Measurements from ENCODE around the gene ARMH1.
A peak's percentile ranks its signal among the peaks of the same experiment; 100 is the strongest.
"Not testable (repeated sequence)": the region's sequence is repeated elsewhere in the genome, so short reads cannot be mapped to it uniquely, and the experiment has no call there.

ARMH1 gene

DNA sequence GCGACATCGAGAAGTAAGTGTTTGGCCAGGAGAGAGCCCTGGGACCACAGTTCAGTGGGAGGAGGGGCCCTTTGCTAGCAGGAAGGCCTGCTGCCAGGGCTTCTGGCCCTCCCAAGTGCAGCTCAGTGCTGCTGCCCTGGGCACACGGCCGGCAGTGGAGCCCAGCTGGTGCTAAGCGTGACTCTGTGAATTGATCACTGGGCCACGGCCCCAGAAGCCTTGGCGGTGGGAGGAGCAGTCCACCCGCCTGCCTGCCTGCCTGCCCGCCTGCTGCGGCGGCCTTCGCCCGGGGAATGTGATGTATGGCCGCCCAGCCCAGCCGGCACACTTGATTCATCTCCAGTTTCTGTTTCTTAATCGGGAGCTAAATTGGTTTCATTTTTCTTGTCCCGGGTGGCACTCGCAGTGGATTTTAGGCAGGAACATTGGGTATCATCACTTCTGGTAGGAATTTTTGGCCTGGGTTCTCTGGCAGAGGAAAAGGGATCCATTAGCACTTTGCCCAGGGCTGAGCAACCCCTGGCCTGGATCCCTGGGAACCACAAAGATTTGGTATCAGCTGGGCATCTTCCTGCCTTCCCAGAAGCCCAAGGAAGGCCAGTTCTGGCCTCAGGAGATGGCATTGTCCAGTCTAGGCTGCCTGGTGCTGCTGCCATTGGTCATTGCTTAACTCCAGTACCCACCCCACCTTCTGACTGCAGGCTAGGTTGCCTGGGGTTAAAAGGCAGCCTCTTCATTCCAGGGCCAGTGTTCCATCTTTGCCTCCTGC lies 28.9 kb upstream of the ARMH1 start:
- no peak for DNase-seq

DNA sequence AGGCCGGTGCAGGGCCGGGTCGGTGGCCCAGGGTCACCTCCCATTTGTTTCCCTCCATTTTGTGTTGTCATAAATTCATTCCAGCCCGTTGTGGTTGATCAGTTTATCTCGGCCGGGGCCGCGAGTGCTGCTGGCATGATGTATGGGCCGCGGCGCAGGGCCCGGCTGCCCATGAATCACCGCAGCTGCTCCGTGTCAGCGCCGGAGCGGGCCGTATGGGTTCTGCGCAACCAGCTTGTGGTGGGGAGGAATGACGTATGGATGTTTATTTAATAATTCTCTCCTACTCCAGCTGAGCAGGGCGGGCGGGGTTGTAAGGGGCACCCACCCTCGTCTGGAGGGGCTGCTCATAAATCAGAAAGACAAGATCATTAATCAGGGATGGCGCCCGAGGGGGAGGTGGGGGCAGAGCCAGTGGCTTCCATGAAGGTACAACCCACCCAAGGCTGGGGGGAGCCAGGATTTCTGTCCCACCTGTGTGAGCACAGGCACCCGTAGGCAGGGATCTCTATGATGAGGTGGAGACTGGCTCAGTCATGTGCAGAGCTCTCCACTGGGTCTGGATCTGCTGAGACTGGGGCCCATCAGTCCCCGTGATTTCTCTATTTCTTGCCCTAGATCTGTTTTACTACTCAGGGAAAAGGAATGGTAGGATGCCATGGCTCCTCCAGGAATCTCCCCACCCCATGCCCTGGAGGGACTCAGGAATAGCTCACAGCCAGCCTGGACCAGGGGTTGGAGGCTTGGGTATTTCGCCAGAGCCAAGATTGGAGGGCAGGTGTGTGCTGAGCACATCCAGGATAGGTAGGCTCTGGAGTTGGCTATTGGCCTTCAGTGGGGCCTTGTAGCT lies 28.0 kb upstream of the ARMH1 start:
- DNase-seq = no peak

DNA sequence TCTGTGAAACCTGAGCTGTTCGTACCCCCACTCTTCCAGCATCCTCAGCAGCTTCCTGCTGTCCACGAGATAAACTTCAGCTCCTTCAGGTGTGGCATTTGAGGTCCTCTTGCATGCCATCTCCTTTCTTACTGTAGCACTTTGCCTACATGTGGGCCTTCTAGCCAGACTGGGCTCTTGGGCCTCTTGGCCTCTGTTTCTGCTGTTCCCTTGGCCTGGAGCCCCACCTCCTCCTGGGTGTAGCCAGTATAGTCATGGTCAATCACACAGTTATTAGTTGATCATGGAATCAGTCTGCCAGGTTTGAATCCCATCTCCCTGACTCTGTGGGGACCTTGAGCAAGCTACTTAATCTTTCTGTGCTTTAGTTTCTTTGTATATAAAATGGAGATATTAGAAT lies 26.6 kb upstream of the ARMH1 start:
- DNase-seq = no peak

DNA sequence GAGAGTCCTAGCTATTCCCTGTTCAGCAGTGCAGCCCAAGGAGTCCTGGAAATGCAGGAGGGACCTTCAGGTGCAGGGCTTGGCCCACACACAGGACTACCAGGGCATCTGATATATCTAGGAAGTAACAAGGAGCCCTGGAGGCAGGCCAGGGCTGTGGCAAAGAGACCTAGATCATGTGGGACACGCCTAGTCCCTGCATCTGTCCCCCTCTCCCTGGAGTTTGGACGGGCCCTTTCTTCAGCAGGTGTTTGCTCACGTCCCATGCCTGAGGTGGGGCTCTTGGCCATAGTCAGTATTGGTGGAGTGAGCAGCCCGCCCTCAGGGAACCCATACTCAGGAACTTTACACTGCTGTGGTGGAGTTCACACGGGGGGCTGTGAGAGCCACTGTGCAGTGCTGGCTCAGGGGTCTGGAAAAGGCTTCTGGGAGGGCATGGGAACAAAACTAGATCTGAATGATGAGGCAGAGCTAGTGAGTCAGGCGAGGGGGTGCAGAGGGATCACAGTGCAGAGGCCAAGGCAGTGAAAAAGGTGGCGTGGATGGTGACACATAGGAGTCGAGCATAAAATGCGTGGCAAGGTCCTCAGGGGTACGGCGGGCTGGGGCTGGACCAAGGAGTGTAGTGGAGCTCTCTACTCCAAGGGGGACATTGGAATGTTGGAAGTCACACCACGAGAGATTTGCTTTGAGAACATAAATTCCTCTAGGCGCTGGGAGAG lies 25.8 kb upstream of the ARMH1 start:
- DNase-seq = no peak

DNA sequence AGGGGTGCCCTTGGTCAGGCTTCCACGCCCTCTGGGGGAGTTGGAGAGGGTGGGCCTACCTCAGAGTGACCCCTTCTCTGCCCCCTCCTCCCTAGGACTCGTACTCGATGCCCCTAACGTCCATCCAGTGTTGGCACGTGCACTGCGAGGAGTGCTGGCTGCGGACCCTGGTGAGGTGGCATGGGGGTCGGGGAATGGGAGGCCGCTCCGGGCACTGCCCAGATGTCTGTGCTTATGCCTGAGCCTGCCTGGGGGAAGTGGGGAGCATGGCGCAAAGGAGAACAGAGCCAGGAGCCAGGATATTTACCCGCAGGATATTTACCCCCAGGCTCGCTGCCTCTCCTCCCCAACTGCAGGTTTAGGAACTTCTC lies 24.7 kb upstream of the ARMH1 start:
- DNase-seq = no peak

DNA sequence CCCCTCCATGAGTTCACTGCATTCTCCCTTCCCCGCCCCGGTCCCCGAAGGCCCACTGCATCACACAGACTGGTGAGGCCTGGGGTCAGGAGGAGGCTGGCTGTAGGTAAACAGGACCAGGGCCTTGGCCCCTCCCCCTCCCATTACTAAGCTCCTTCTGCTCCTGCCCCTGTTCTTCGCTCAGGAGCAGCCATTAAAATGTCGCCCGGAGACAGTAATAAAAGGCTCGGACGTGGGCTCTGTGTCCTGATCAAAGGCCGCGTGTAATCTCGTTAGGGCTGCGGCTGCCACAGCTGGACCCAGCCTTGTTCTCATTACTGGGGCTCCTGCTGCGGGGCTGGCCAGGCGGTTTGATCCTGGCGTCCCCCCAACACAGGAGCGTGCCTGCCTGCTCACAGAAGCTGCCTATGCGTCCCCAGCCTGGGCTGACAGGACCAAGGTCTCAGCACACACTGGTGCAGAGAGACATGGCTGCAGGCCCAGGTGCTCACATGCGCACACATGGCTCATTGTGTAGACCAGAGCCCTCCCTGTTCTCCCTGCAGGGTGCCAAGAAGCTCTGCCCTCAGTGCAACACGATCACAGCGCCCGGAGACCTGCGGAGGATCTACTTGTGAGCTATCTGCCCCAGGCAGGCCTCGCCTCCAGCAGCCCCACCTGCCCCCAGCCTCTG lies 24.2 kb upstream of the ARMH1 start:
- DNase-seq = no peak

DNA sequence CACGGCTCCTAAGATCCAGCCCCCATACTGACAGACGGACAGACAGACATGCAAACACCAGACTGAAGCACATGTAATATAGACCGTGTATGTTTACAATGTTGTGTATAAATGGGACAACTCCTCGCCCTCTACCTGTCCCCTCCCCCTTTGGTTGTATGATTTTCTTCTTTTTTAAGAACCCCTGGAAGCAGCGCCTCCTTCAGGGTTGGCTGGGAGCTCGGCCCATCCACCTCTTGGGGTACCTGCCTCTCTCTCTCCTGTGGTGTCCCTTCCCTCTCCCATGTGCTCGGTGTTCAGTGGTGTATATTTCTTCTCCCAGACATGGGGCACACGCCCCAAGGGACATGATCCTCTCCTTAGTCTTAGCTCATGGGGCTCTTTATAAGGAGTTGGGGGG lies 23.4 kb upstream of the ARMH1 start:
- DNase-seq = no peak

DNA sequence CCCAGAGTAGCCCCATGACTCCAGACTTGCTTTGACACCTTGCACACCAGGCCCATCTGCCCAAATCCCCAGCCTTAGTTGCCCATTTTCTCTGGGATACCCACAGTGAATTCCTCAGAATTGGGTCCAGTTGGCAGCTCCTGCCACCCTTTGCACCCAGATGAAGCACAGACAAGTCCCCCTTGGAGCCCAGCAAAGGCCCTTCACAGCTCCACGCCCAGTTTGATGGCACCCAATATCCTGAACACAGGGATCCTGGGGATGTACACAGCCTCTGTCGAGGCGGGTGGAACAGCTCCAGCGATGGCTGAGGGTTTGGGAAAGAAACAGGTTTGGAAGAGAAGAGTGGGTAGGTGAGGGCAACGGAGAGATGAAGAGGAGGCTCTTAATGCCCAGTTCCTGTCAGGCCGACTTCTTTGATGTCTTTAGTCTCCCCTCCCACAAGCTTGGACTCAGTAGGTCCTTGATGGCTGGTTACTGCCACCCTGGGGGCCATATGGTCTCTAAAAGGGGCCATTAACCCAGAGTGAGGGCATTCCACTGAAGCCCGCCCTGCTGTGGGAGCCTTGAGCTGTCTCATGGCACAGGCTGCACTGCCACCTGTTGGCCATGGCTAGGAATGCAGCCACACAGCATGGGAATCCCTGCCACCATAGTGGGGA lies 21.9 kb upstream of the ARMH1 start:
- peak; percentile 71 to 77 for DNase-seq

DNA sequence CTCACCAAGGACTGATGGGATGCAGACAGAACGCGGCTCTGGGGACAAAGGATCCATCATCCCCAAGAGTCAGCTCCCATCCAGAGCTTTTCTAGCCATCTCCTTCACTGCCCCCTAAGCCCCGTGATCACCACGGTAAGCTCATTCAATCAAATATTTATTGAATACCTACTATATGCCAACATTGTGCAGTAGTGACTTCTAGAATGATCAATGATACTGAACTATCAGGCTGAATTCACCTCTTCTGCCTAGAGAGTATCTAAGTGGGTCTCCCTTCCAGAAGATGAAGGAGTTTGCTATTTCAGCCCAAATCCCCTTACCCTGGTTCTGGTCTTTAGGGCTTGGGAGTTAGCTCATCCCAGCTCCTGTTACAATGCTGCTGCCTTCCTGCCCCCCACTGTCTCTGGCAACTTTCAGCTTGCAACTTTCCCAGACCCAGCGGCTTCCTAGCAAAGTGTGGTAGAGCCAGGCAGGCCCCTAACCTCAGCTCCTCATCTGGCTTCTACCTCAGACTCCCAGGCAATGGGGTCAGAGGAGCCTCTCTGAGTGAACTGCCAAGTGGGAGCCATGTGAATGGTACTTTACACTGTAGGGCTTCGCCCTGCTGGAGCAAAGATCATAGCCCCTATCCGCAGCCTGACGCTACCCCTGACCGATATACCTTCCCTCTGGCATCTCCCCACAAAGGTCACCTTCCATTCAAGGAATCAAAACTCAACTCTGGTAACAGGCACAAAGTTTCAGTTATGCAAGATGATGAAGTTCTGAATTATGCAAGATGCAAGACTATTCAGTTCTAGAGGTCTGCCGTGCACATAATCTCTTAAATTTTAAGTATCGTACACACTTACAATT lies 21.2 kb upstream of the ARMH1 start:
- no peak for DNase-seq

DNA sequence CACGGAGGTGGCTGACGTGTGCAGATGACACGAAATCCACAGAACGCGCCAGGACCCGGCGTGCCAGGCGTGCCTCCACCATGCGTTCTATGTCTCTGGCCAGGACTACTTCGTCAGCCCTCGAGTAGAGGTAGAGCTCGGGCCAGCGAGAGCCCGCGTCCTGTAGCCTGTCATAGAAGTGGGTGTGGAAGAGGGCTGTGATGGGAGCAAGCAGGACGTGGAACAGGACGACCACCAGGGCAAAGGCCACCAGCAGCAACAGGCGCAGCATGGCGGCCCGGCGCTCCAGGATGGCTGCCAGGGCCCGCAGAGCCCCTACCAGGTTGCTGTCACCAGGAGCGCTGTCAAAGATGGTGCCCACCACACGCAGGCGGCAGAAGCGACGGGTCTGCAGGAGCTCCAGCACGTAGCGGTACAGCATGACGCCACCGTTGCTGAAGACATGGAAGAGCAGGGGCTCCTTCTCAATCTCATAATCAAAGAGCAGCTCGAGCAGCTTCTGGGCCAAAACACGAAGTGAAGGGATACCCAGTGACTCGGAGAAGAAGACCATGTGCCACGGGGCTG lies 19.8 kb upstream of the ARMH1 start:
- DNase-seq = no peak

DNA sequence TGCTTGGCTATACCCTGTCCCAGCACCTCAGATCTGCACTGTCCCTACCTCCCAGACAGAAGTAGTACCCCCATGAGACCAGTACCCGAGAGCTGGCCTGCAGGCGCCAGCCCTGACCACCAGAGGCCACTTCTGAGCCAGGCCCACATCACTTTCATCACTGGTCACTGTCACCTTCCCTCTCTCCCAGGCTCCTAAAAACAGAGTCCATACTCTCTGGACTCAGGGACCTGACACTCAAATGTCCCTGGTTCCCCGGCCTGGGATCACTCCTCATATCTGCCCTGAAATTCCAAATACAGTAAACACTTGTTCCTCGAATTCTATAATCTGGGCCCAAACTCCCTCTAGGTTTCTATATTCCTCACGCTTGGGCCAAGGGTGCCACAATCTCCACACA lies 18.9 kb upstream of the ARMH1 start:
- no peak for DNase-seq

DNA sequence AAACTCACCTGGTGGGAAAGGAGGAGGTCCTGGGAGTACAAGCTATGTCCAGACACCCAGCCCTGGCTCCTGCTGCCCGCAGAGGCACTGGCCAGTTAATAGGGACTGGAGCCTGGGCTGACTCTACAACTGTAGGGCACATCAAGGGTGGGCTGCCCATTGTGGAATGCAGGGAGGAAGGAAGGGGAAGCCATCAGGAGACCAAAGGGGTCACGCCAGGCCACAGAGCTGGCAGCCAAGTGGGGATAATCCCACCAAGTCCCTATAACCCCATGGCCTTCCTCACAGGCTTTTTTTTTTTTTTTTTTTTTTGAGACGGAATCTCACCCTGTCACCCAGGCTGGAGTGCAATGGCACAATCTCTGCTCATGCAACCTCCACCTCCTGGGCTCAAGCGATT lies 14.9 kb upstream of the ARMH1 start:
- DNase-seq = no peak

DNA sequence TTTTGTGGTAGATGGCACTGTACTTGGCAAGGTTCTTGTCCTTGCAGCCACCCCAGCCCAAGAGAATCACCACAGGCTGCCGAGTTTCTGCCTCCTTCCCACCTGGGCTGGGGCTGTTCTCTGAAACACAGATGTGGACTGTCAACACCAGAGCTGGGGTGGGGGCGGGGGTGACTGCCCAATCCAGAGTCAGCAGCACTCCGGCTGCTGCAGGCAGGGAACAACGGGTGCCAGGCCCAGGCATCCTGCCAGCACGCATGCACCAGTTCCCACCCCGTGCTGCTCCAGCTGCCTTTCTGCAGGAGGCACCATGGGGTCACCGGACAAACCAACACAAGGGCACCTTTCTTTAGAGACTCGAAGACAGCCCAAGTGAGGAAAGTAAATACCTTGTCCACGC lies 14.3 kb upstream of the ARMH1 start:
- DNase-seq = no peak

DNA sequence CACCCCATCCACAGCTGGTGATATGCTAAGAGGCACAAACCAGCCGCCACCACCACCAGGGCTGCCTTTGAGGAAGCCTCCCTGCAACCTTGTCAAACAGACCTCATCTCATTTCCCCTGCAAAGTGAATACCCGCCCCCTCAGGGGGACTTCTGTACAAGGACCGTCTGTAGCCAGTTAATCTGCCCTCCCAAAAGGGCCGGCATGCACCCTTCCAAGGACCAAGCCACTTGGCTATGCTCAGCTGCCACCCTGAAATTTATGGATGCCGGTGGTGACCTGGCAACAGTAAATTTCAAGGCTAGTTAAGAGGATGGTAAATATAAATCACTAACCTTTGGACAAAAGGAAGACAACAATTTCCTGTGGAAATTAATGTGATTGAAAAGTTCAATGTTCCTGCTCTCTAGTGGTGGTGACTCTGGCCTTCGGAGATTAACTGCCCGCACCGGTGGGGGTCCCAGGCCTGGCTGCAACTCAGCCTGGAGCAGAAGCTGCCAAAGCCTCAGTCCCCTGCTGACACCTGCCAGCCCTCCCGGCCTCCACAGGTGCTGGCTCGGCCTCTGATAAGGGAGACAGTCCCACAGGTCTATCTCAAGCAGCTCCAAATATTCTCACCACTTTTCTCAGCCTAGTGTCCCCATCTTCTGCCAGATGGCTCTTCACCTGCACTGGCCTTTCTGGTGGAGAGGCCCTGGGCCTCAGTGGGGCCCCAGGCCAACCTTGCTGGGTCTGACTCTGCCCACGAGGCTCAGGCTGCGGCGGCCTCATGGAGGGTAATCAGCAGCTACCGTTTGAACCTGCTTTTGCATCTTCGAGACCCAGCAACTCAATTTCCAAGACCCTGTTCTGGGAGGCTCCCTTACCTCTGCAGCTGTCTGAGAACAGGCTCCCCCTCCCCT lies 12.5 kb upstream of the ARMH1 start:
- DNase-seq = no peak

DNA sequence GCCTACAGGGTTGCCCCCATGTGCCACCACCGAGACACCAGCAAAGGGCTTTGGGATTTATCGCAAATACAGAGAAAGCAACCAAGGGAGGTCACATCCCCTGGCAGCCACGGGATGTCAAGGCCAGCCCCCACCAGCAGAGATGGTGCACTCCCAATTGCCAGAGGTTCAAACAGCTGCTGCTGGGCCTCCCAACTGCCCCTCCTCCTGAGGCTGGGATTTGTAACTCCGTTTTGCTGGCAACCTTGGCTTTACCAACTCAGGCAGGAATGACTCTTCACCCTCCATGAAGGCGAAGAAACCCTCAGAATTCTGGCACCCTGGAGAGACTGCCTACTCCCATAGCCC lies 11.9 kb upstream of the ARMH1 start:
- no peak for DNase-seq

DNA sequence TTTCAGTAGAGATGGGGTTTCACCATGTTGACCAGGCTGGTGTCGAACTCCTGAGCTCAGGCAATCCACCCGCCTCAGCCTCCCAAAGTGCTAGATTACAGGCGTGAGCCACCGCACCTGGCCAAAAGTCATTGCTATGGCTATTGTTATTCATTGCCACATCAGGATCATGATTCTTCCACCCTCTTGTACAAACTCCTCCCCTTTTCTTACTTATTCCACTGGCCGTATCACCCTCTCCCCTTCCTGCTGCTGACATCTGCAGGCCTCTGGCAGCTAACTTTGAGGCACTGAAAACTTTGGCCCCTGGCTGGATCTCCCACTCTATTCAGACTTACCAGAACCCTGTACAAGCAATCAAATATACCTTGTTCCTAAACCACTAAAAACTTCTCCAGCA lies 11.1 kb upstream of the ARMH1 start:
- no peak for DNase-seq

DNA sequence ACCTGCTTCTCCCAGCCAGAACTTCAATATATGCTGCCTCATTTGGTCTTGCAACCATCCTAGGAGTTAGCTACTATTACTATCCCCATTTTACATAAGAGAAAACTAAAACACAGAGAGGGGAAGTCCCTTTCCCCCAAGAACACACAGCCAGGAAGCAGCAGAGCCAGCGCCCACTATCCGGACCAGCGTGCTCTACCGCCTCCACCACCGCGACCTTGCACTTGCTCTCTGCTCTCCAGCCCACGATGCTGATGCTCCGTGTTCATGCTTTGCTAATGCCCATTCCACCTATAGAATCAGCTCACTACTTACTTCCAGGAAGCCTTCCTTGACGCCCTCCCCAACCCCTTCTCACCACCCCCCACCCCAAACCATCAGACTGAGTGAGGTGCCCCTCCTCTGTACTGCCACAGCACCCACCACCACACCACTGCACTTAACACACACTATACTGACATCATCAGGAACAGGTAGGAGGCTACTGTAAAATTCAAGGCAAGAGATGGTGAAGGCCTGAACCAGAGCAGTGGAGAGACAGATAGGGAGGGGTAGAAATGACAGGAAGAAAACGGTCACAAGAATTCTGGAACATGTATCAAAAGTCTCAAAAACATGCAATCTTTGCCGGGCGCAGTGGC lies 9.7 kb upstream of the ARMH1 start:
- no peak for DNase-seq

DNA sequence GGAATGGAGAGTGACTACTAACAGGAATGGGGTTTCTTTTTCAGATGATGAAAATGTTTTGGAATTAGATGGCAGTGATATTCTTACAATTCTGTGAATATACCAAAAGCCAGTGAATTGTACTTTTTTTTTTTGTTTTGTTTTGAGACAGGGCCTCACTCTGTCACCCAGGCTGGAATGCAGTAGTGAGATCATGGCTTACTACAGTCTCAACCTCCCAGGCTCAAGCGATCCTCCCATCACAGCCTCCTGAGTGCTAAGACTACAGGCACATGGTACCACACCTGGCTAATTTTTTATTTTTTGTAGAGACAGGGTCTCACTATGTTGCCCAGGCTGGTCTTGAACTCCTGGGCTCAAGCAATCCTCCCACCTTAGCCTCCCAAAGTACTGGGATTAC lies 7.8 kb upstream of the ARMH1 start:
- DNase-seq = not testable (repeated sequence)

DNA sequence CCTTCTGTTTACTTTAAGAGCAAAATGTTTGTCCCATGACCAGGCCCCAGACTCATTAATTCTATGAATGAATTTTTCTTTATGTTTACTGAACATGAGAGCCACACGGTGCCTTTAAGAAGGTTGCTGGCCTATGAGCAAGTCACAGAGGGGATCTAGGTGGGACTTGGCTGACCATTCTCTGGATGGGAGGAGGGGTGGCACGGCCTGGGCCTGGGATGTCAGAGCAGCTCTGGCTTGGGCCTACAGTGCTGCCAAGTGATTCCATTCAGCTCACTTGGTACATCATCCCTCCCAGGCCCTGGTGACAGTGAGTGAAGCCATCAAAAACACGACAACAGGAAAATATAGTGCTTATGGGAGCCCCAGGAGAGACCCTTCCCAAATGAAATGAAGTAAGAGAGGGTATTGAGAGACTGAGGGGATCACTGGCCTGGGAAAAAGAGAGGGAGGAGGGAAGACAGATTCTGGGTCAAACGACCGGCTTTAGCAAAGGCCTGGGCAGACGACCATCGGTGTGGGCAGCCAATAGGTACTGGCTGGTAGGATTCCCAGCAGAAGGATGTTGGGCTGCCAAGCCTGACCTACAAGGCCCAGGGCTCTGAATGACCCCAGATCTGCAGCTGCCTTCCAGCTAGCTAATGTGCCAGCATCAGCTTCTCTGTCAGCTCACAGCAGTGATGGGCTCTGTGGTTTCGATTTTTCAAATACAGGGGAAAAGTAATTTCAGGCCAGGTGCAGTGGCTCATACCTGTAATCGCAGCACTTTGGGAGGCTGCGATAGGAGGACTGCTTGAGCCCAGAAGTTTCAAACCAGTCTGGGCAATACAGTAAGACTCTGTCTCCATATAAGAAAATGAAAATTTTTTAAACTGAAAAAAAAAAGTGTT lies 3.5 kb upstream of the ARMH1 start:
- no peak for DNase-seq

All from CD4-positive, alpha-beta T cell treated with Interleukin-1 beta for 1 hour (primary cell).